Hematopoietic multipotent progenitor cell treated with erythropoietin and hydrocortisone succinate and interleukin-3 and kit ligand, for 15 days (in vitro differentiated cells): ENCODE results near the gene MYADML2.
A peak's percentile ranks its signal among the peaks of the same experiment; 100 is the strongest.

ENCODE experiments used
- DNase-seq: peaks from one replicate; pipeline ENCODE4 v3.0.0-alpha.2; 2015; ENCODE audit warnings: low spot score

The MYADML2 gene

GRCh38 chr17:81939218-81939617 lies 7.8 kb downstream of the MYADML2 start:
- no peak for DNase-seq

- no peak for DNase-seq
Observed at GRCh38 chr17:81935709-81936084, 11.3 kb downstream of the MYADML2 start.

GRCh38 chr17:81934850-81935708 lies 12.0 kb downstream of the MYADML2 start:
- no peak for DNase-seq

- DNase-seq, result no peak
Observed at GRCh38 chr17:81934098-81934757, 12.8 kb downstream of the MYADML2 start.

- no peak for DNase-seq
Observed at GRCh38 chr17:81933178-81933699, 13.8 kb downstream of the MYADML2 start.

- peak; percentile 74 for DNase-seq
Observed at GRCh38 chr17:81932333-81932983, 14.6 kb downstream of the MYADML2 start.

- DNase-seq, result peak; percentile 74
Observed at GRCh38 chr17:81931557-81932332, 15.3 kb downstream of the MYADML2 start.

- no peak for DNase-seq
Observed at GRCh38 chr17:81931189-81931556, 15.9 kb downstream of the MYADML2 start.

GRCh38 chr17:81930142-81931125 lies 16.6 kb downstream of the MYADML2 start:
- no peak for DNase-seq

- no peak for DNase-seq
Observed at GRCh38 chr17:81929253-81930141, 17.5 kb downstream of the MYADML2 start.

GRCh38 chr17:81928544-81929252 lies 18.3 kb downstream of the MYADML2 start:
- DNase-seq, result no peak

GRCh38 chr17:81927653-81928543 lies 19.1 kb downstream of the MYADML2 start, which contains the start of gene MAFG:
TSS of gene MAFG (minus strand) at chr17:81927735. CDS start at chr17:81923185, 4,550 bp downstream.
- peak; percentile 96 for DNase-seq

GRCh38 chr17:81927152-81927652 lies 19.8 kb downstream of the MYADML2 start:
- no peak for DNase-seq

GRCh38 chr17:81926451-81927151 lies 20.4 kb downstream of the MYADML2 start:
- peak; percentile 81 for DNase-seq

GRCh38 chr17:81925860-81926450 lies 21.1 kb downstream of the MYADML2 start:
- peak; percentile 47 for DNase-seq
